Fibroblast of the aortic adventitia (primary cell): ENCODE data around the gene MYO18B. TPM values are rescaled to one million over a fixed set of nuclear protein-coding genes. Genes with fewer than 3 reads are reported as not detected.

Source experiments
- DNase-seq: peaks from one replicate; pipeline ENCODE4 v3.0.0-alpha.2; 2010; ENCODE audit warnings: low read depth
- H3K4me3 ChIP-seq: 2 replicates; pipeline ENCODE4 v1.5.1; 2011; ENCODE audit warnings: low read depth, mild to moderate bottlenecking, control low read depth, low read length, moderate library complexity
- CTCF ChIP-seq: IDR thresholded peaks from 2 replicates; pipeline ENCODE4 v1.5.1; 2011; ENCODE audit warnings: mild to moderate bottlenecking, low read length, control low read depth, inconsistent platforms; ENCODE audit not compliant: insufficient read depth
- total RNA-seq: library from RNA; depleted of rRNA; stranded (reverse); fragments of >200 nt; gene quantifications from 2 replicates; pipeline ENCODE4 v1.2.3, GENCODE V29; 2012; ENCODE audit warnings: low replicate concordance

MYO18B gene
- total RNA-seq, 1 donor, result not detected

- TF ChIP-seq CTCF, result no peak
- DNase-seq, result no peak
- no peak overlapping the region for H3K4me3 ChIP-seq
Observed at GRCh38 chr22:25806579-25806978, 64.6 kb downstream of the MYO18B start.

DNA sequence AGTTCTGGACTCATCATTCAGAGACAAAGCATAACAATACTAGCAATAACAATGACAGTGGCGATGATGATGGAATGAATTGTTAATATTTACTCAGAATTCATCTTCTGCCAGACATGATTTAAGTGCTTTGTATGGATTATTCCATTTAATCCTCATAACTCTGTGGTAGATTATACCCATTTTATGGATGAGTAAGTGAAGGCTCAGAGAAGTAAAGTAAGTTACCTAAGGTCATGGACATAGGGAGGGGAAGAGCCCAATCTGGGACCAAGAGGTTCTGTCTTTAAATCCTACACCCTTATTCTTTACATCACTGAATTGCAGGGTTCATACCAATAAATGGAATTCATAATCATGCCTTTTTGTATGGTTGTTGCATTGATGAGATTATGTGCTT, 72.7 kb downstream of the MYO18B start:
- TF ChIP-seq CTCF, result no peak
- no peak overlapping the region for H3K4me3 ChIP-seq
- DNase-seq, result no peak

DNA sequence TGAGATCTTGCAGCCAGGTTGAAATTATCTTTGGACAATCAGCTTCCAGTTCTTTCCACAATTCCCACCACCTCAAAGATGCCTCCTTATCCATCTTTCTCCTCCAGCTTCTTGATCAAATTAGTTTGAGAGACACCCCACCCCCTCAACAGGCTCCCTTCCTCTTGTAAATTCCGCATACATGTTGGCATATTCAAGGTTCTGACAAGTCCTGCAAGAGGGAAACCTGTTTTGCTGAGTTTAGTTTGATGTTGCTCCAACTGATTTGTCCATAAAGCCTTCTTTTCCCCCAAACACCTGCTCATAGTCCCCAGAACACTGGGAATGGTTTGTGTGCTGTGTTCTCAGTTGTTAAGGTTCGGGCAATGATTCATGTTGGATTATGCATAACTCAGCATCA, 73.6 kb downstream of the MYO18B start:
- no peak for TF ChIP-seq CTCF
- no peak overlapping the region for H3K4me3 ChIP-seq
- no peak for DNase-seq

GRCh38 chr22:25816522-25817059, 74.6 kb downstream of the MYO18B start:
- no peak overlapping the region for H3K4me3 ChIP-seq
- DNase-seq, result no peak
- TF ChIP-seq CTCF, result no peak

DNA sequence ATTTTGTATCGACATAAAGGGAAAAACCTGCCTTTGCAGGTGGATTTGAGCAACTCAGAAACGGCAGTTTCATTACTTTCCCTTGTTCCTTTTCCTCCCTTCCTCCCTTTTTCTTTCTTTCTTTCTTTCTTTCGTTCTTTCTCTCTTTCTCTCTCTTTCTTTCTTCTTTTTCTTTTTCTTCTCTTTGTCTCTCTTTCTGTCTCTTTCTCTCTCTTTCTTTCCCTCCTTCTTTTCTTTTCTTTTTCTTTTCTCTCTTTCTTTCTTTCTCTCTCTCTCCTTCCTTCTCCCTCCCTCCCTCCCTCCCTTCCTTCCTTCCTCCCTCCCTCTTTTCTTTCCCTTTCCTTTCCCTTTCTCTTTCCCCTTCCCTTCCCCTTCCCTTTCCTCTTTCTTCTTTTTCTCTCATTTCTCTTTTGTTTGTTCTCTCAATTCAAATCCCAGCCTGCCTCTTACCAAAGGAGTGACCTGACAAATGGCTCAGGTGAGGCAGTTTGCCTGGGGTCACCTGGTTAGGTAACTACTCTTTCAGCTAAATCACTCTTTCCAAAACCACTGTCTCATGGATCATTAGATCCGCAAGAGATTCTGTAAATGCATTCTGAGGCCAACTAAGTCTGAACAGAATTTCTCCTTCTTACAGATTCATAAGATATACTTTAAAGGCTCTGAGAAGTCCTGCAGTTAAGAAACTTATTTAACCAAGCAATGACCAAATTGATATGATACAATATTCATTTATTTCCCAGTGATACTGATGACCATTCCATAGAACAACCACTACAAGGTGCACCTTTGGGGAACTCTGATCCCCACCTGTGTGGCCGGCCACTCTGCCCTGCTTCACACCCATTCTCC, 75.3 kb downstream of the MYO18B start:
- H3K4me3 ChIP-seq, result no peak overlapping the region
- no peak for DNase-seq
- no peak for TF ChIP-seq CTCF

GRCh38 chr22:25818541-25818940, 76.6 kb downstream of the MYO18B start:
- DNase-seq, result no peak
- H3K4me3 ChIP-seq, result no peak overlapping the region
- no peak for TF ChIP-seq CTCF
